Tibial nerve (tissue), 4 donors: ENCODE results near the gene FAM187B.

ENCODE experiments used
- EP300 ChIP-seq, 2 donors: sonication (generic); formaldehyde crosslinking; IDR thresholded peaks; one replicate each; pipeline ENCODE4 v1.6.1; 2017; ENCODE audit warnings: antibody characterized with exemption in 2 of 2, mild to moderate bottlenecking in 1 of 2
- POLR2A ChIP-seq, 2 donors: fragments of 450-650 bp; IDR thresholded peaks; one replicate each; pipeline ENCODE4 v1.6.1; 2017; ENCODE audit warnings: antibody characterized with exemption in 2 of 2, mild to moderate bottlenecking in 2 of 2, moderate library complexity in 2 of 2
- TF ChIP-seq, protein P1 (sequence below), 5 experiments: fragments of 200-600 bp in 3 of 5; fragments of 450-650 bp in 2 of 5; sonication (generic) in 3 of 5; IDR thresholded peaks; one replicate each; pipeline ENCODE4 v1.5.1; 2016 to 2019; ENCODE audit warnings: antibody characterized with exemption in 5 of 5, mild to moderate bottlenecking in 3 of 5, moderate library complexity in 2 of 5

DNA sequence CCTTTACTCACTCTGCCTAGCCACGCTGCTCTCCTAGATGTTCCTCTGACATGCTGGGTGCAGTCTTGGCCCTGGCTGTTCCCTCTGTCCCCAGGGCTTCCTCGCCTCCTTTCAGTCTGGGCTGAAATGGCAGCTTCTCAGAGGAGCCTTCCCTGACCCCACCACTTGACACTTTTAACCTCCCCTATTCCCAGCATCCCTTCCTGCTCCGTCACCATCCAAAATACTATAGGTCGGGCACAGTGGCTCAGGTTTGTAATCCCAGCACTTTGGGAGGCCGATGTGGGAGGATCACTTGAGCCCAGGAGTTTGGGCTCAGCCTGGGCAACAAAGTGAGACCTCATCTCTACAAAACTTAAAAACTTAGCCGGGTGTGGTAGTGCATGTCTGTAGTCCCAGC, 2.6 kb downstream of the FAM187B start:
- TF ChIP-seq, protein P1, sequence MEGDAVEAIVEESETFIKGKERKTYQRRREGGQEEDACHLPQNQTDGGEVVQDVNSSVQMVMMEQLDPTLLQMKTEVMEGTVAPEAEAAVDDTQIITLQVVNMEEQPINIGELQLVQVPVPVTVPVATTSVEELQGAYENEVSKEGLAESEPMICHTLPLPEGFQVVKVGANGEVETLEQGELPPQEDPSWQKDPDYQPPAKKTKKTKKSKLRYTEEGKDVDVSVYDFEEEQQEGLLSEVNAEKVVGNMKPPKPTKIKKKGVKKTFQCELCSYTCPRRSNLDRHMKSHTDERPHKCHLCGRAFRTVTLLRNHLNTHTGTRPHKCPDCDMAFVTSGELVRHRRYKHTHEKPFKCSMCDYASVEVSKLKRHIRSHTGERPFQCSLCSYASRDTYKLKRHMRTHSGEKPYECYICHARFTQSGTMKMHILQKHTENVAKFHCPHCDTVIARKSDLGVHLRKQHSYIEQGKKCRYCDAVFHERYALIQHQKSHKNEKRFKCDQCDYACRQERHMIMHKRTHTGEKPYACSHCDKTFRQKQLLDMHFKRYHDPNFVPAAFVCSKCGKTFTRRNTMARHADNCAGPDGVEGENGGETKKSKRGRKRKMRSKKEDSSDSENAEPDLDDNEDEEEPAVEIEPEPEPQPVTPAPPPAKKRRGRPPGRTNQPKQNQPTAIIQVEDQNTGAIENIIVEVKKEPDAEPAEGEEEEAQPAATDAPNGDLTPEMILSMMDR (IDR thresholded peaks at IDR 0.05), result no peak
- TF ChIP-seq POLR2A (IDR thresholded peaks at IDR 0.05), result no peak
- no peak for TF ChIP-seq EP300 (IDR thresholded peaks at IDR 0.05)
